ENCODE results near the gene BLM. TPM values are rescaled to one million over a fixed set of nuclear protein-coding genes. Genes with fewer than 3 reads are reported as not detected.

Gene BLM
- total RNA-seq, 1 donor from 2014 or later: 3.7 TPM

- Histone ChIP-seq H3K4me2 (ENCODE audit: low read length) (no peak overlapping the region), H4K20me1 (ENCODE audit: insufficient read depth, low read length) (no peaks in the 10 kb centered on the region), H2AFZ (ENCODE audit: low read depth, low read length) (no peak overlapping the region), H3K4me1 (ENCODE audit: insufficient read depth, low read length) (peaks cover 3% of the 10 kb centered on the region), H3K27me3 (ENCODE audit: insufficient read depth, low read length) (no peaks in the 10 kb centered on the region), H3K9me3 (ENCODE audit: insufficient read depth, low read depth, low read length) (no peaks in the 10 kb centered on the region), H3K36me3 (ENCODE audit: insufficient read depth, low read length) (no peaks in the 10 kb centered on the region), H3K9ac (ENCODE audit: low read length) (no peak overlapping the region), H3K4me3 (ENCODE audit: insufficient read depth, low read depth, low read length) (no peak overlapping the region), H3K27ac (ENCODE audit: low read depth, low read length) (no peak overlapping the region), H3K79me2 (ENCODE audit: insufficient read depth, low read length) (no peaks in the 10 kb centered on the region)
- H3K27me3 Mint-ChIP-seq (ENCODE audit: low read depth, unreplicated experiment): no peaks in the 10 kb centered on the region
- no peak for DNase-seq (ENCODE audit: low read depth)
- H3K4me1 Mint-ChIP-seq (ENCODE audit: low read depth, unreplicated experiment): peaks cover 5% of the 10 kb centered on the region
- H3K4me3 Mint-ChIP-seq (ENCODE audit: unreplicated experiment): no peak overlapping the region
- no peaks in the 10 kb centered on the region for H3K9me3 Mint-ChIP-seq (ENCODE audit: unreplicated experiment)
- FAIRE-seq: no peak
- no peak overlapping the region for H3K27ac Mint-ChIP-seq (ENCODE audit: unreplicated experiment)
- H3K36me3 Mint-ChIP-seq (ENCODE audit: low read depth, unreplicated experiment): no peaks in the 10 kb centered on the region
- TF ChIP-seq EZH2 (IDR thresholded peaks at IDR 0.05; ENCODE audit: insufficient read depth, low read length) (no peak), CTCF (IDR thresholded peaks at IDR 0.05; ENCODE audit: insufficient read depth, low read depth, low read length) (no peak)
These were observed 5.7 kb upstream of the BLM start for GRCh38 chr15:90711418-90711824.

GRCh38 chr15:90711842-90712241 lies 5.3 kb upstream of the BLM start:
- Mint-ChIP-seq H3K9me3 (ENCODE audit: unreplicated experiment) (no peaks in the 10 kb centered on the region), H3K27me3 (ENCODE audit: low read depth, unreplicated experiment) (no peaks in the 10 kb centered on the region), H3K4me3 (ENCODE audit: unreplicated experiment) (no peak overlapping the region), H3K27ac (ENCODE audit: unreplicated experiment) (no peak overlapping the region), H3K36me3 (ENCODE audit: low read depth, unreplicated experiment) (no peaks in the 10 kb centered on the region), H3K4me1 (ENCODE audit: low read depth, unreplicated experiment) (peaks cover 5% of the 10 kb centered on the region)
- FAIRE-seq (no peak), DNase-seq (ENCODE audit: low read depth) (no peak)
- H3K4me1 ChIP-seq (ENCODE audit: insufficient read depth, low read length): peaks cover 3% of the 10 kb centered on the region
- H3K4me3 ChIP-seq (ENCODE audit: insufficient read depth, low read depth, low read length): no peak overlapping the region
- no peaks in the 10 kb centered on the region for H3K79me2 ChIP-seq (ENCODE audit: insufficient read depth, low read length)
- no peaks in the 10 kb centered on the region for H3K36me3 ChIP-seq (ENCODE audit: insufficient read depth, low read length)
- TF ChIP-seq EZH2 (IDR thresholded peaks at IDR 0.05; ENCODE audit: insufficient read depth, low read length) (no peak), CTCF (IDR thresholded peaks at IDR 0.05; ENCODE audit: insufficient read depth, low read depth, low read length) (no peak)
- no peak overlapping the region for H2AFZ ChIP-seq (ENCODE audit: low read depth, low read length)
- no peak overlapping the region for H3K27ac ChIP-seq (ENCODE audit: low read depth, low read length)
- H3K9ac ChIP-seq (ENCODE audit: low read length): no peak overlapping the region
- no peaks in the 10 kb centered on the region for H3K9me3 ChIP-seq (ENCODE audit: insufficient read depth, low read depth, low read length)
- H3K27me3 ChIP-seq (ENCODE audit: insufficient read depth, low read length): no peaks in the 10 kb centered on the region
- no peaks in the 10 kb centered on the region for H4K20me1 ChIP-seq (ENCODE audit: insufficient read depth, low read length)
- H3K4me2 ChIP-seq (ENCODE audit: low read length): no peak overlapping the region

- H3K79me2 ChIP-seq (ENCODE audit: insufficient read depth, low read length): peaks cover 8% of the 10 kb centered on the region
- H3K4me3 ChIP-seq (ENCODE audit: insufficient read depth, low read depth, low read length): no peak overlapping the region
- H3K27me3 Mint-ChIP-seq (ENCODE audit: low read depth, unreplicated experiment): no peaks in the 10 kb centered on the region
- no peaks in the 10 kb centered on the region for H3K9me3 ChIP-seq (ENCODE audit: insufficient read depth, low read depth, low read length)
- H4K20me1 ChIP-seq (ENCODE audit: insufficient read depth, low read length): no peaks in the 10 kb centered on the region
- H3K9me3 Mint-ChIP-seq (ENCODE audit: unreplicated experiment): no peaks in the 10 kb centered on the region
- H3K36me3 ChIP-seq (ENCODE audit: insufficient read depth, low read length): no peaks in the 10 kb centered on the region
- FAIRE-seq (no peak), DNase-seq (ENCODE audit: low read depth) (no peak)
- peaks cover 9% of the 10 kb centered on the region for H3K4me1 ChIP-seq (ENCODE audit: insufficient read depth, low read length)
- H3K4me2 ChIP-seq (ENCODE audit: low read length): no peak overlapping the region
- no peaks in the 10 kb centered on the region for H3K36me3 Mint-ChIP-seq (ENCODE audit: low read depth, unreplicated experiment)
- peaks cover 8% of the 10 kb centered on the region for H3K4me1 Mint-ChIP-seq (ENCODE audit: low read depth, unreplicated experiment)
- H3K27ac Mint-ChIP-seq (ENCODE audit: unreplicated experiment): no peak overlapping the region
- H3K9ac ChIP-seq (ENCODE audit: low read length): no peak overlapping the region
- H3K4me3 Mint-ChIP-seq (ENCODE audit: unreplicated experiment): no peak overlapping the region
- H2AFZ ChIP-seq (ENCODE audit: low read depth, low read length): no peak overlapping the region
- H3K27me3 ChIP-seq (ENCODE audit: insufficient read depth, low read length): no peaks in the 10 kb centered on the region
- H3K27ac ChIP-seq (ENCODE audit: low read depth, low read length): no peak overlapping the region
- no peak for TF ChIP-seq EZH2 (IDR thresholded peaks at IDR 0.05; ENCODE audit: insufficient read depth, low read length)
- no peak for TF ChIP-seq CTCF (IDR thresholded peaks at IDR 0.05; ENCODE audit: insufficient read depth, low read depth, low read length)
These were observed 4.1 kb upstream of the BLM start for GRCh38 chr15:90713081-90713480.

All from astrocyte (in vitro differentiated cells and primary cell).